Midbrain (tissue), 1 donor: Measurements from ENCODE around the gene CDH4.
A peak's percentile ranks its signal among the peaks of the same experiment; 100 is the strongest.

Source experiments
- DNase-seq: peaks from one replicate; lab custom pipeline; 2025; lab: John Stamatoyannopoulos, UW

CDH4 gene

DNA sequence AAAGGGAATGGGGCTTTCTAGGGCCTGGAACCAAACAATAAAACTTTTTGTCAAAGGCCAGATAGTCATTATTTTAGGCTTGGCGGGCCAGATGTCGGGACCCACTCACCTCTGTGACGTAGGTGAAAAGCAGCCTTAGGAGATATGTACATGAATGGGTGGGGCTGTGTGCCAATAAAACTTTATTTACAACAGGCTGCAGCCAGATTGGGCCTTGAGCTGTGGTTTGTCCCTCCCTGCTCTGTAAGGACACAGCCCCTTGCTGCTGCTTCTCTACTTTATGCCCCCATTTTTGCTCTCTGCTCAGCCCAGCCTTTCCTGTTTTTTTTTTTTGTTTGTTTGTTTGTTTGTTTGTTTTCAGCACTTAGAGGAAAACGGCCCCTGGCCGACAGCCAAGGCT, 32.7 kb downstream of the CDH4 start:
- no peak for DNase-seq

DNA sequence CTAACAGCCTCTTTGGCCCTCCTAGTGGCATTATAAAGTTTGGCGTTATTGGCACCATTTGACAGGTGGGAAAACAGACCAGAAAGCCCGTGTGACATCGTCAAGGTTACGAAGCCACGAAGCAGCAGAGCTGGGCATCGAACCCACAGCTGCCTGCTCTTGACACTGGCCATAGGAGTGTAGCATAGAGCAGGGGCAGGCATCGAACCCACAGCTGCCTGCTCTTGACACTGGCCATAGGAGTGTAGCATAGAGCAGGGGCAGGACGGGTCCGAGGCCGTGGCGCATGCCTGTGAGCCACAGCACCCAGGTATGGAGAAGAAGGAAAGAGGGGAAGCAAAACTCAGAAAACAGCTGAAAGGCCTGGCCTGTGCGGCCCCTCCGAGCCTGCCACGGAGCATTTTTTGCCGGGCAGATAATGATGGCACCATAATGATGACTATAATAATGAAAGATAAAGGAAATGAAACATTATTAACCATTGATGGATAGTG, 33.1 kb downstream of the CDH4 start:
- DNase-seq, result no peak

DNA sequence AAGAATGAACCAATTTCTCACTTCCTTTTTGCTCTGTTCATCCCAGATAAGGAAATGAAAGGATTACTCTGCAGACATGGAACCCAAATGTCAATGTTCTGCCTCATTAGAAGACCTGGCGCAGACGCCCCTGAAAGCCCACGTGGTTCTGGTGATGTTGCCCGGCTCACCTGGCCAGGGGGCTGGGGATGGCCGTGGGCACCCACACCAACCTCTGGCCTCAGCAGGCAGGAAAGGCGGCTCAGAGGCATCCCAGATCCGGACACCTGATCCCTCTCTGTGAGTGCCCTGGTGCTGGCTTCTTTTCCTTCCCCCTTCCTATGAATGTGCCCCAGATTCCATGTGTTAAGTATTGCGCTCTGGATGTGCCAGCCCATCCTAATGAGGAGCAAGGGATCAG, 33.6 kb downstream of the CDH4 start:
- DNase-seq, result no peak

DNA sequence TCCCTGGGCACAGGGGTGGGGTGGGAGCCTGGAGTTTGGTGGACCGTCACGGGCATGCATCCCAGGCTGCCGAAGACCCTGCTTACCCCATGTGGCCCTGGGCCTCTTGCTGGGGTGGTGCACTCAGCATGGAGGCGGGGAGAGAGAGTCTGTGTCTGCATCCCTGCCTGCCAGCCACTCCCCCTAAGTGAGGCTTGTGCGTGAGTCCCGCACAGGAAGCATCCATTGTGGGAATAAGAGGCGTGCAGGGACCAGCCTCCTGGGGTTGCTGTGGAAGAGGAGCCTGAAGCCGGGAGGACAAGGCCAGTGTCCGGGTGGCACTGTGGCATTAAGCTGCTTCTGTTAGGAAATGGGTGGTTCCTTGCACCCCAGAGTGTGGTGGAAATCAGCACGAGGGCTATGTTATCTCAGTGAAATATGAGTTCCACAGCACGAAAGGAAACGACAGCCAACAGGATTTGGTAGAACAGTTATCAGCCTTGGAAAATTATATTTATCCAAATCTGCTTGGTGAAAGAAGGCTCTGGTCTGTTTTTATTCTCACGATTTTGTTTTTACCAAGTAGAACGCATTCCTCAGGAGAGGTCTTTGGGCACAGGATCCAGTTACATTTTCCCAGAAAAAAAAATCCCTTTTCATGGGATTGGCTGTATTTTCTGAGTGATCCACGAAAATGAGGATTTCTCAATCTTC, 35.7 kb downstream of the CDH4 start:
- DNase-seq, result no peak

DNA sequence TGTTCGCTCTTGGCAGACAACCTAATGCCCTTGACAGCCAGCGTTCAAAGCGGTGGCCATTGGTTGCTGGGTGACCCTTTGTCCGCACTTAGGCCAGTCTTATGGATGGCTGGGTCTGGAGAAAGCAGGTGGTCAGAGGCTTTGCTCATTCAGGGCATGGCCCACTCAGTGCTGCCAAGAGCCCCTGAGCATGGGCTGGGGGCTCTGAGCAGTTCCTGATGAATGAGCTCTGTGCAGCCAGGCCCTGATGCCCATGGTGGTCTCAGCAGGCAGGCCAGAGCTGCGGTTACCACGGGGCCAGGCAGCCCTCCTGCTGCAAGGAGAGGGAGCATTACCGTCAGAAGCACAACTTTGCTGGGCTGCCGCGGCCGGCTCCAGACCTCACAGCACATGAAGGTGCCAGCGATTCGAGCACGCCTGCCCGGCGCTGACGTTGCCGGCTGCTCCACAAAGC, 36.3 kb downstream of the CDH4 start:
- peak; percentile 65 for DNase-seq

DNA sequence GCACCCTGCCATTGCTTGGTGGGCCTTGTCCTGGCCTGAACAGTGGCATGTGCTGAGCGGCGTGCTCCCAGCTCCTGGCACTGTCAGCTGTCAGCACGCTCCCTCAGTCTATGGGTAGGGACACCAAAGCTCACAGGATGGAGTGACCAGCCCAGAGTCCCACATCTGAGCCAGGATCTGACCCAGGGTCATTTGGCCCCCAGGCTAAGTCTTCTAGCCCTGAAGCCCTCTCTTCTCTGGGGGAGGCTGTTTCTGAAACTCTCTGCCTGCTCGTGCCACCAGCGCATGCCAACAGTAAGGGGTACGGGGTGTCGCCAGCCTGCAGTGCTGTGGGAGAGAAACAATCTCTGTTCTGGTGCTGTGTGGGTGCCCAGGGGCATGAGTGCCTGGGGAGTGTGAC, 37.1 kb downstream of the CDH4 start:
- no peak for DNase-seq

DNA sequence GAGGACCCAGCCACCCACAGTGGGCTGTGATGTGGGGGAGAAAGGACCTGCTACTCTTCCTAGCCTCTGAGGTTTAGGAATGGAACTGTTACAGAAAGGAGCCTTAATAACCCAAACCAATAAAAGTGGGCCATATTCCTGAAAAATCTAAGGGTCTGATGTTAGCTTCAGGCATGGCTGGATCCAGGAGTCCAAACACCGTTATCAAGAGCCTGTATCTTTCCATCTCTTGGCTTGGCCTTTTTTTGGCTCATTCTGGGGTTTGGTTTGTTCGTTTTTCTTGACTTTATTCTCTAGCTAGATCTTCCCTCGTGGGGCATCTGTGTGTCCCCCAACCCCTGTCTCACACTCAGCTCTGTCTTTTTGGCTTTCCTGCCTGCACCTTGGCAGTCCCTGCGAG, 38.7 kb downstream of the CDH4 start:
- no peak for DNase-seq

DNA sequence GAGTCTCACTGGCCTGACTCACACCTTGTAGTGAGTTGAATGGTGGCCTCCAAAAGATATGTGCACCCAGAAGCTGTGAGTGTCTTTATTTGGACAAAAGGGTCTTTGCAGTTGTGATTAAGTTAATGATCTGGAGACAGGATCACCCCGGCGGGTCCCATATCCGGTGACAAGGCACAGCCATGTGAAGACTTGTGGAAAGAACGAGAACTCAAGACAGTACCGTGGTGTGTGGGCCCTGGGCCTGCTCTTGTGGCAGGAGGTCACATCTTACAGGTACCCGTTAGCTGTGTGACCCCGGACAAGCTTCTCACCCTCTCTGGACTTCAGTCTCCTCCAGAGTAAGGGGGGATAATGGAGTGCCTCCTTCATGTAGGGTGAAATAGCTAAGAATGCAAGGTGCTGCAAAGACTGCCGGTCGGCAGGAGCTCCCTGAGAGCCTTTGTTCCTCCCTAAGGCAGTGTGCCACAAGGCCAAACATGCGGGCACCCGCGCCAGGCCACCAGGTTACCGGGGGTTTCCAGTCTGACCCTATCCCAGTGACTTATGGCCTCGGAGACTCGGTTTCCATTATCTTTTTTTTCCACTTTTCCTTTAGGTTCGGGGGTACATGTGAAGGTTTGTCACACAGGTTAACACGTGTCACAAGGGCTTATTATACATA, 39.2 kb downstream of the CDH4 start:
- no peak for DNase-seq

DNA sequence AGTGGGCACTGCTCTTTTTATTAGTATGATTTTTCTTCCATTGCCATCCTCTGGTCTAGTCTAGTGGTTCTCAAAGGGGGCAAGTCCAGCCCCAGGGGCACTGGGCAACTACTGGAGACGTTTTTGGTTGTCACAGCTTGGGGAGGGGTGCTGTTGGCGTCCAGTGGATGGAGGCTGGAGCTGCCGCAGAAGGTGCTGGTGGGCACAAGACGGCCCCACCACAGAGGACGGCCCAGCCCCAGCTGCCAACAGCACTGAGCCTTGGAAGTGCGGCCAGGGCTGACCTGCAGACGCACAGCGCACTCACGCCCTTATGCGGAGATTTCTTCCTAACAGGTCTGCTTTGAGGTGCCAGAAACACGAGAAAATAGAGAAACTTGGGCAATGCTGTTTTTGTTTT, 40.3 kb downstream of the CDH4 start:
- no peak for DNase-seq

DNA sequence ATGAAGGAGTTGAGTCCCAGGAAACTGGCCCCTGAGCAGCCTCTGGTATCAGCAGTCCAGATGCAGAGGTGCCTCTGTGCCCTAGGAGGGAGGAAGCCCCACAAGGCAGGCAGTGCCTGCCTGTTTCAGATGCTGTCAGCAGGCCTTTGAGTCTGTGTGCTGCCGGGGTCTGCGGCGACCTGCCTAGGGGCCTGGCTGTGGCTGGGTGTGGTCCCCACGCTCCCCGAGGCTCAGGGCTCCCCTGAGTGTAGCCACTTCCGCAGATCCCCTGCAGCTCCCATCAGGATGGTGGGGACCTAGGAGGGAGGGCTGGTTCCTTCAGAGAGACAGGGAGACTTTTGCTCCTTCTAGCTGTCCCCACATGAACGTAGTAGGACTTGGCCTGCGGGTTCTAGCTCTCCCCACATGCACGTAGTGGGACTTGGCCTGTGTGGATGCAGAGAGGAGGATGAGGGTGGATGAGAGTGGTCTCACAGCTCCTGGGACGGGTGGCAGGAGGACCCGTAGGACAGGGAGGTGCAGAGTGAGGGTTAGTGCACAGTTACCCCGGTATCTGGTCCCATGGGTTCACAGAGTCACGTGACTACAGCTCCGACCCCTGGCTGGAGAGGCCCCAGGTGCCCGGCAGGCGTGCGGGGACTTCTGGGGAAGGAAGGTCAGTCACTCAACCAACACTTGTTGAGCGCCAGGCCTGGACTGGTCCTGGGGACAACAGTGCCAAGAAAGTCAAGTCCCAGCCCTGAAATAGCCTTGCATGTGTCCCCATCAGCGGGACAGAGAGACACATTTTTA, 41.0 kb downstream of the CDH4 start:
- no peak for DNase-seq

DNA sequence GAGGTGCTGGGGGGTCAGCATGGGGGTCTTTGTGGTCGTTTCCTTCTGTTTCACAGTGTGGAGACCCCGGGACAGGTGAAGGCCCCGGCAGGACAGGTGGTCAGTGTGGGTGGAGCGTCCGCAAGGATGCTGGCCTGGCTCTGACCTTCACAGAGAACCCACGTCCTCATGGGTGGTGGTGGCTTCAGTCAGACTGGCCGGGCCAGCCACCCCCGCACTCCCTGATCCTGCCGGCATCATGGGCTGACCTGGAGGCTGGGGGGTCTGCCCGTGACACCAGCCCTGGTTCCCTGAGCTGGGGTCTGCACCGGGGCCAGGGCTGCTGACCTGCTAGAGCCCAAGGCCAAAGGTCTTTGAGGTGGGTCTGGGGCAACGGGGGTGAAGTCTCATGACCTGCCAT, 41.9 kb downstream of the CDH4 start:
- DNase-seq, result no peak

DNA sequence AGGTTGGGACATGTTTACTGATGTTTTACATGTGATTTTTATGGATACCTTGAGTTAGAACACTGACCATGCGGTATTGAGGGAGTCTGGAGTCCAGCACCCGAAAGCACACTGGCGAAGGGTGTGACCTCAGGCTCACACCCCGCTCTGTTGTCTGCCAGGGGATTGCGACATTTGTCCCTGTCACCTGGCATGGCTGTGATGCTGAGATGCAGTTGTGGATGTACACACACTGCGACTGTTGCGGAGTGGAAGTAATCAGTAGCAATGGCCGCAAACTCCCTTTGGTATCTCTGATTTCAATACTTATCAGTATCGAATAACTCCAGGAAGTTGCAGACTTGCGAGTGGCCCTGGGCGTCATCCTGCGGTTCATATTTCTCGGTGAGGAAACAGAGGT, 43.2 kb downstream of the CDH4 start:
- no peak for DNase-seq

DNA sequence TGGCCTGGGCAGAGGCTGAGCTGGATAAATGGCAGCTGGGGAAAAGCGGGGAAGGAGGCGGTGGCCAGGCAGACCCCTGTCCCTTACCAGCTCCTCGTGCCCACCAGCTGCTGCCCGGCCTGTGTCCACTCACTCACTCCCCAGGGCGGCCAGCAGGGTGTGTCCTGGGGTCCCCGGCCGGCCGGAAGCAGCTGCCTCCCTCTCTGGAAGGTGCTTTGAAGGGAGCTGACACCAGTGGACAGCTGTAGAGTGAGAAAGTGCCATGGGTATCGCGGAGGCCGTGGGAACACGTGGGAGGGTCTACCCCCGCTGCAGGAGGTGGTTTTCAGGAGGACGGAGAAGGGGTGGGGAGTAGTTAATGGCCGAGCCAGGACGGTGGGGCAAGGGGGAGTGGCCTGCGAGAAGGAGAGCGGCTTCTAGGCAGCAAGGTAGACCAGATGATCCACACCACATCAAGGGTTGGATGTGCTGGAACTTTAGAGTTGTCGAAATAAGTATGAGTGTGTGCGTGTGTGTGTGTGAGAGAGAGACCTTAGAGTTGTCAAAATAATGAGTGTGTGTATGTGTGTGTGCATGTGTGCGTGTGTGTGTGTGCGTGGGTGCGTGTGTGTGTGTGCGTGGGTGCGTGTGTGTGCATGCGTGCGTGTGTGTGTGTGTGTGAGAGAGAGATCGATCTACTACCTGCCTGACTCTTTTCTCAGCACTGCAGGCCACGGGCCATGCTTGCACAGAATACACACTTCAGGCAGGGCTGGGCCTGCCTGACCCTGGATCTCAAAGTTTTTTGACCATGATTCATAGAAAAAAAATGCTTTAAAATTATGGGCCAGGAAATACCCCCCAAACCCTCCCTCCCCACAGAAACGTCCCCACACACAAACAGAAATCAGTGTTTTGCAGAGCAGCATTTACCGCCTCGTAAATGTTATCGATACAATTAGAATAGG, 43.9 kb downstream of the CDH4 start:
- no peak for DNase-seq

DNA sequence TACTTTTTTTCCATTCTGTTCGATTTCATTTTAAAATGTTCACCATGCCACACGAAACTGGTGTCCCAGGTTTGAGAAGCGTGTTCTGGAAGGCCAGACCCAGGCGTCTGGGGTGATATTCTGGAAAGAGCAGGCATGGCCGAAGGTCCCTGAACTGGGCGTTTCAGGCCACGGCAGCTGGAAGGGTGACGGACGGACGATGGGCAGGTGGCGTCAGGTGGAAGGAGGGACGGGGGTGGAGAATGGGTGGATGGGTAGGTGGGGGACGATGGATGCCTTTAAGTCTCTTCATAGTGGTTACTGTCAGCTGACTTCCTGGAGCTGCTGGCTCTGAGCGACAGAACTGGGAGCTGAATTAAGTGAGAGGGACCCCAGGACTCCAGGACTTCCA, 44.6 kb downstream of the CDH4 start:
- DNase-seq, result no peak

DNA sequence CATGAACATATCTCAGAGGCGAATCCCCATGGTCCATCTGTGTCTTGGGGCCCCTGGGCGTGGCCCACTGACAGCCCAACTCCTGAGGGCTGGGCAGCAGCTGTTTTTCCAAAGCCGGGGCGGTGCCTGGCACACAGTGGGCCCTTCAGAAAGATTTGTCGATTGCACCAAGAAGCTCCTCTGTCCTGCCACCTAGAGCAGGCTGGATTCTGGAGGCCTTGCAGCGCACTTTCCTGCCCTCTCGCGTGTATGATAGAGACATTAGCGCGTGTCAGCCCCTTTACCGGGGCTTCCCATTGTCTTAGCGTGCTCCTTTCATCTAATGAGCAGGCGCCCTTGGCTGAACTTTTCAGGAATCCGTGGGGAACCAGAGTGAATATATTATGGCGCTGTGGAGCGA, 45.4 kb downstream of the CDH4 start:
- no peak for DNase-seq

DNA sequence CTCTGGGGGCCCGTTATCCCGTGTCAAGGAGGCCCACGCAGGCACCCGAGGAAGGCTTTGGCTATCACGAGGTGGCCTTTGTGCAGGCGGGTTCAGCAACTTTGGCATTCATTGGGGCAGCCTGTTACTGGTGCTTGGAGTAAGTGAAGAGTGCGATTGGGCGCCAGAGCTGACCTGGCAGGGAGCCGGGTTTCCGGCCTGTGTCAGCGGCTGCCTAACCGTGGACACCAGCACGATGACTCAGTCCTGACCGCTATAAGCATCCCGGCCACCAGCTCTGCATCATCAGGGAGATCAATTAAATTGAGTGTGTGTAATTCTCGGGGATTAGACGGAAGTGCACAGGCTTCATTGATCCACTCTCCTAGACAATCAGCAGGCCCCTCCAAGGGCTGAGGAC, 45.9 kb downstream of the CDH4 start:
- DNase-seq, result no peak

DNA sequence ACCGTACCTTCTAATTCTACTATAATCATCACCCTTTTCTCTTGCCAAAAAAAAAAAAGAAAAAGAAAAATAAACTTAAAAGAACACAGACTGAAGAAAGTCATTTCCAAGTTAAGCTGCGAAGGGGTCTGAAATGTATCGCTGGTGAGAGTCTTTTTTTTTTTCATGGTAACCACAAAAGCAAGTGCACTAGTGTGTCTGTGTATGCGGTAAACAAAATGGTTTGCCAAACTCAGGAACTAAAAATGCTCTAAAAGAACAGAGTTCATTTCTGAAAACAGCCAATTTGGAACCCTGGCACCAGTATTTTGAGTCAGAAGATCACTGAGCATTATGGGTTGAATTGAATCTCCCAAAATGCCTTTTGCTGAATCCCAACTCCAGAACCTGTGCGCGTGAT, 46.6 kb downstream of the CDH4 start:
- no peak for DNase-seq

DNA sequence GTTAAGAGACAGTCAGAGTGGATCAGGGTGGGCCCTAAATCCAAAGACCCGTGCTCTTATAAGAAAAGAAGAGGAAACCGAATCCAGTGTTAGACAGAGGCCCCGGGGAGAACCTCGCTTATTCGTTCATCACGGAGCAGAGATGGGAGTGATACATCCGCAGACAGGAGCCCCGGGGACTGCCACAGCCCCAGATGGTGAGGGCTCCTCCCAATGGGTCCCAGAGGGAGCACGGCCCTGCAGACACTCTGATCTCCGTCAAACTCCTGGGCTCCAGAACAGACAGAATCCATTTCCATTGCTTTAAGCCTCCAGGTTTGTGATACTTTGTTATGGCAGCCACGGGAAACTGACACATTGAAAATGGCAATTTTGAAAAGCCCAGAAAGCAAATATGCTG, 47.0 kb downstream of the CDH4 start:
- no peak for DNase-seq

DNA sequence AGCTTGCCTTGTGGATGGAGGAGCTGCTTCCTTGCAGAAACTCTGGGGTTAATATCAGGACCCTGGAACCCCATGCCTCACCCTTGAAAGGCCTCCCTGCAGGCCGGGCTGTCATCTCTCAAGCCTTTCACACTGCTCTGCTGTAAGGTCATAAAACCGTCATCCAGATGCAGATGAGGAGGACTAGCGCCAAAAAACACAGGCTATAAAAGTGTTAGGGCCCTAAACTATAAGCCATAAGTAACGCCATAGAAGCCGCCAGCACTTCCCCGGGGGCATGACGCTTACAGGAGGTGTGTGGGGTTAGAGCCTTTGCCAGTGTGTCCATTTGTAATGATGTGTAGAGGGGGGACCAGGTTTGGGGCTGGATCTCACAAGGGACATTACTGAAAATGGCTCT, 47.6 kb downstream of the CDH4 start:
- no peak for DNase-seq

DNA sequence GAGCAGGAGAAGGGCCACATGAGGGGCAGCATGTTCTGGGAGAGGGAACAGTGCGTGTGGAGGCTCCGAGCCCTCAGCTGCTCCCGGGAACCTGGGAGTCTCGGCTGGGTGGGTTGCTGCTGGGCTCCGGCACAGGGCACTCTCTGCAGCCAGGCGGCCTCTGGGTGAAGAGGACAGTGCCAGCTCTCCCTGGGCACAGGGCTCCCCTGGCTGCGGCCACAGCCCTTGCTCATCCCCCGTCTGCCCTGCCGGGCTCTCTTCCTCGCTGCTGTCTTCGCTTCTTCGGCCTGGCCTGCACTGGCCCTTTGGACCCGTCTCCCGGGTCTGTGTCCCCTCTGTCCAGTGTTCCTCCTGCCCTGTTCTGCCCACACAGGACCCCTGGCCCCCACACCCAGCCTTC, 48.2 kb downstream of the CDH4 start:
- no peak for DNase-seq

DNA sequence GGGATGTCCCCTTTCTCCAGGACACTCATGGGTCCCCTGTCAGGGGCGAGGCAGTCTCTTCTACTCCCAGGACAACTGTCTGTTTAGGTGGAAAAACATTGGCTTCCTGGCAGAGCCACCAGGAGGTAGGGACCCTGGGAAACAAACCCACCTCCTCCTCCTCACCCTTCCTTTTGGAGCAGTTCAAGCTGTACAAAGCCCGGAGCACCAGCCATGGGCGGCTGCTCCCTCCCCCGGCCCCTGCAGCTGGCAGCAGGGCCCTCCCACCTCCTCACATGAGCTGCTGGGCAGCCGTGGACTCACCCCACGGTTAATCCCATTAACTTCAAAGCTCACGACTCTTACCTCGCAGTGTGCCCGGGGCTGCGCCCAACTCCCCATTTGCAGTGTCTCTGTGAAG, 48.6 kb downstream of the CDH4 start:
- no peak for DNase-seq
